ENCODE results near the gene RAB19.
"Not testable (repeated sequence)": the region's sequence is repeated elsewhere in the genome, so short reads cannot be mapped to it uniquely, and the experiment has no call there.

Gene RAB19

GRCh38 chr7:140453785-140454656, 50.2 kb downstream of the RAB19 start:
- not testable (repeated sequence) for DNase-seq (ENCODE audit: low read depth)

GRCh38 chr7:140454657-140455015, 50.8 kb downstream of the RAB19 start:
- DNase-seq (ENCODE audit: low read depth), result no peak

- DNase-seq (ENCODE audit: low read depth), result no peak
Observed at GRCh38 chr7:140455743-140456142, 51.9 kb downstream of the RAB19 start.

- DNase-seq (ENCODE audit: low read depth), result no peak
Observed at GRCh38 chr7:140456551-140457051, 52.7 kb downstream of the RAB19 start.

- DNase-seq (ENCODE audit: low read depth), result no peak
Observed at GRCh38 chr7:140458201-140458600, 54.3 kb downstream of the RAB19 start.

GRCh38 chr7:140458916-140459315, 55.1 kb downstream of the RAB19 start:
- DNase-seq (ENCODE audit: low read depth), result no peak

- DNase-seq (ENCODE audit: low read depth), result no peak
Observed at GRCh38 chr7:140463111-140463510, 59.3 kb downstream of the RAB19 start.

GRCh38 chr7:140475747-140476333, 72.0 kb downstream of the RAB19 start:
- DNase-seq (ENCODE audit: low read depth), result peak; percentile 30

- no peak for DNase-seq (ENCODE audit: low read depth)
Observed at GRCh38 chr7:140476698-140477261, 72.9 kb downstream of the RAB19 start.
